ENCODE results near the gene CASKIN1. TPM values are rescaled to one million over a fixed set of nuclear protein-coding genes. Genes with fewer than 3 reads are reported as not detected.

CASKIN1 gene
- total RNA-seq, 2 donors from 2014 or later = not detected

DNA sequence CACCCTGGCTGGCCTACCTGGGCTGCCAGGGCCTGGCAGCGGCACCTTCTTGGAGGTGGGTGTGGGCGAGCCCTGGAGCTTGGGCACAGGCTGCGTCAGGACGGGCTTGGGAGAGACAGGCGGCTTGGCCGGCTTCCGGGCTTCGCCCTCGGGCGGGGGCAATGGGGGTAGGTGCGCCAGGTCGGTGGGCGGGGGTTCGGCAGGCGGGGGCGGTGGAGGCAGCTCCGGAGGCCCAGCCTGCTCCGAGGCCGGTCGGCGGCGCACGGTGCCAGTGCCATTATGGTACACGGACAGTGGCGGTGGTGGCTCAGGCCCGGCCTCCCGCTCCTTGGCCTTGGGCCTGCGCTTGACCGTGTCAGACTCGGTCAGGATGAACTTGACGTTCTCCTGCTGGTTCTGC lies 16.8 kb downstream of the CASKIN1 start:
- Histone ChIP-seq H3K27me3 (replicated peaks; ENCODE audit: insufficient read depth) (no peaks in the 10 kb centered on the region), H3K4me1 (ENCODE audit: control insufficient read depth in 1 of 2, low read depth in 2 of 2) (no peaks in the 10 kb centered on the region), H3K27ac (no peak overlapping the region), H3K9me3 (no peaks in the 10 kb centered on the region), H3K4me3 (no peak overlapping the region), H3K36me3 (peaks cover 22% of the 10 kb centered on the region)
- TF ChIP-seq, protein P1, sequence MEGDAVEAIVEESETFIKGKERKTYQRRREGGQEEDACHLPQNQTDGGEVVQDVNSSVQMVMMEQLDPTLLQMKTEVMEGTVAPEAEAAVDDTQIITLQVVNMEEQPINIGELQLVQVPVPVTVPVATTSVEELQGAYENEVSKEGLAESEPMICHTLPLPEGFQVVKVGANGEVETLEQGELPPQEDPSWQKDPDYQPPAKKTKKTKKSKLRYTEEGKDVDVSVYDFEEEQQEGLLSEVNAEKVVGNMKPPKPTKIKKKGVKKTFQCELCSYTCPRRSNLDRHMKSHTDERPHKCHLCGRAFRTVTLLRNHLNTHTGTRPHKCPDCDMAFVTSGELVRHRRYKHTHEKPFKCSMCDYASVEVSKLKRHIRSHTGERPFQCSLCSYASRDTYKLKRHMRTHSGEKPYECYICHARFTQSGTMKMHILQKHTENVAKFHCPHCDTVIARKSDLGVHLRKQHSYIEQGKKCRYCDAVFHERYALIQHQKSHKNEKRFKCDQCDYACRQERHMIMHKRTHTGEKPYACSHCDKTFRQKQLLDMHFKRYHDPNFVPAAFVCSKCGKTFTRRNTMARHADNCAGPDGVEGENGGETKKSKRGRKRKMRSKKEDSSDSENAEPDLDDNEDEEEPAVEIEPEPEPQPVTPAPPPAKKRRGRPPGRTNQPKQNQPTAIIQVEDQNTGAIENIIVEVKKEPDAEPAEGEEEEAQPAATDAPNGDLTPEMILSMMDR (IDR thresholded peaks at IDR 0.05) = no peak
- ATAC-seq (ENCODE audit: insufficient number of reproducible peaks, low FRiP score, low read depth) (no peak), DNase-seq (ENCODE audit: low spot score) (no peak)

DNA sequence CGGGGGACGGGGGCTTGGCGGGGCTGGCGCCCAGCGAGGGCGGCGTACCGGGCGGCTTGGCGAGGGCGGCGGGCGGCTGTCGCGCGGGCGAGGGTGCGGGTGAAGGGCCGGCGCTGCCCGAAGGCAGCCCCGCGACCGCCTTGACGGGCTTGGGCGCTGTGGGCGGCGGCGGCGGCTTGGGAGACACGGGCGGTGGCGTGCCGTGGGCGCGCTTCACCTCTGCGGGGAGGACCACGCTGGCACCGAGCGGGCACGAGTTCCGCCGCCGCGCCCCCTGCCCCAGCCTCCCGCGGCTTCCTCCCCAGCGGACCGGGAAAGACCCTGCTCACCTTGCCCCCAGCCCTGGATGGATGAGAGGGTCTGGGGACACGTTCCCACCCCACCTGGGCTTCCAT lies 17.3 kb downstream of the CASKIN1 start:
- Histone ChIP-seq H3K9me3 (no peaks in the 10 kb centered on the region), H3K36me3 (peaks cover 25% of the 10 kb centered on the region), H3K4me3 (no peak overlapping the region), H3K27me3 (replicated peaks; ENCODE audit: insufficient read depth) (no peaks in the 10 kb centered on the region), H3K4me1 (ENCODE audit: control insufficient read depth in 1 of 2, low read depth in 2 of 2) (no peaks in the 10 kb centered on the region), H3K27ac (no peak overlapping the region)
- DNase-seq (ENCODE audit: low spot score) (no peak), ATAC-seq (ENCODE audit: insufficient number of reproducible peaks, low FRiP score, low read depth) (no peak)
- TF ChIP-seq, protein P1 (IDR thresholded peaks at IDR 0.05) = no peak

DNA sequence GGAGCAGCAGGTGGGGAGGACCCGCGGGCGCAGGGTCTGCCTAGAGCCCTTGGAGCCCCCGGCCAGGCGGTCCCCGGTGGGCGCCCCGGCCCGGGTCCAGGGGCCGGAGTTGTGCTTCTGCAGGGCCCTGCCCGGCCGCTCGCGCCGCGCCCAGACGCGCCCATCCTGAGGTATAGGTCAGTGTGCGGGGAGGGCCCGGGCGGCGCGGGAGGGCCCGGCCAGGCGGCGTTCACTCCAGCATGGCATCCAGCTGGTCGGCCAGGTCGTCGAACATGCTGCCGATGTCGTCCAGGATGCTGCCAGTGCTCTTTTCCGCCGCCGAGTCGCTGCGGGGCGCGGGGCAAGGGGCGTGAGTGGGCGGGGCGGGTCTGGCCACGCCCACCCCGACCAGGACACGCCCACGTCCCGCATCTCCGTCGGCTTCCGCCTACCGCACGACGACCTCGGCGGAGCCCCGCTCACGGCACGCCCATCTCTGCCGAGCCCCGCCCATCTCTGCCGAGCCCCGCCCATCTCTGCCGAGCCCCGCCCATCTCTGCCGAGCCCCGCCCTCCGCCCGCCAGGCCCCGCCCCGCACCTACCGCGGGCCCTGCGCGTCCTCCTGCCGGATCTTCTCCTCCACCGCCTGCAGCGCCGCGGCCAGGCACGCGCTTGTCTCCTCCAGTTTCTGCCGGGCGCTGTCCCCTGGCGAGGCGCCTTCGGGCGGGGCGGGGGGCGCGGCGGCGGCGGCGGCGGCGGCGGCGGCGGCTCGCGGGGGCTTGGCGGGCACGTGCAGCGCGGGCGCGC lies 17.9 kb downstream of the CASKIN1 start:
- no peaks in the 10 kb centered on the region for H3K9me3 ChIP-seq
- H3K36me3 ChIP-seq = peaks cover 29% of the 10 kb centered on the region
- TF ChIP-seq, protein P1 (IDR thresholded peaks at IDR 0.05) = no peak
- no peaks in the 10 kb centered on the region for H3K4me1 ChIP-seq (ENCODE audit: control insufficient read depth in 1 of 2, low read depth in 2 of 2)
- no peaks in the 10 kb centered on the region for H3K27me3 ChIP-seq (replicated peaks; ENCODE audit: insufficient read depth)
- DNase-seq (ENCODE audit: low spot score) = no peak
- H3K4me3 ChIP-seq = no peak overlapping the region
- no peak for ATAC-seq (ENCODE audit: insufficient number of reproducible peaks, low FRiP score, low read depth)
- H3K27ac ChIP-seq = no peak overlapping the region

DNA sequence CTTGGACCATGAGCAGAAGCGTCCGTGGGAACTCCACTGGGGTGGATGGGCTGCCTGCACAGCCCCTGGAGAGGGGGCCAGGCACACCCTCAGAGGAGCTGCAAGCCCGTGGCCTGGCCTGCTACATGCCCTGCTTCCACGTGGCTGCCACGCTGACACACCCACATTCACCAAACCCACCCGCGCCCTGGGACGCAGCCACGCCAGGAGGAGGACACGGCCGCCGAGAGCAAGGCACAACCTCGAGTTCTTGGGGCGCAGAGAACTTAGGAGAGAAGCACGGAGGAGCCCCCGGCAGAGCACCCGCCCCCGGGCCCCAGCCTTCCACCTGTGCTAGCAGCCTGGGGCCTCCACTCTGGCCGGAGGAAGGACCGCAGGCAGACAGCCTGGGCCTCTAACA lies 18.8 kb downstream of the CASKIN1 start:
- Histone ChIP-seq H3K27ac (no peak overlapping the region), H3K36me3 (peaks cover 35% of the 10 kb centered on the region), H3K4me3 (no peak overlapping the region), H3K9me3 (no peaks in the 10 kb centered on the region), H3K27me3 (replicated peaks; ENCODE audit: insufficient read depth) (no peaks in the 10 kb centered on the region), H3K4me1 (ENCODE audit: control insufficient read depth in 1 of 2, low read depth in 2 of 2) (no peaks in the 10 kb centered on the region)
- no peak for ATAC-seq (ENCODE audit: insufficient number of reproducible peaks, low FRiP score, low read depth)
- TF ChIP-seq, protein P1 (IDR thresholded peaks at IDR 0.05) = no peak
- DNase-seq (ENCODE audit: low spot score) = no peak

DNA sequence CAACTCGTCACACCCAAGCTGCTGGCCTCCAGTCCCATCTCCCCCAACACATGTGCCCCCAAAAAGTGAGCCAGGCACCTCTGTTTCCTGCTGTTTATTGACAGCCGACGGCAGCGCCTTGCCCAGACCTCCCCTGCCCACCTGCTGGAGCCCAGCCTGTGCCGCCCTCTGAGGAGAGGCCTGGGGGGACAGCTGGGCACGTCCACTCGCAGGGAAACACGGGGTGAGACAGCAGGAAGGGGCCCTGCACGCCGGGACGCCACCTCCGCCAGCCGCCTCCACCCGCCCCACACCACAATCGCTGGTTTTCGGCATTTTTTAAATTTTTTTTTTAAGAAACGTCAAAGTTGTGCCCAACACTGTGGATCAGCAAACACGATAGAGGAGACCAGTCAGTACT lies 19.3 kb downstream of the CASKIN1 start:
- no peaks in the 10 kb centered on the region for H3K9me3 ChIP-seq
- H3K4me3 ChIP-seq = no peak overlapping the region
- TF ChIP-seq, protein P1 (IDR thresholded peaks at IDR 0.05) = no peak
- no peak overlapping the region for H3K27ac ChIP-seq
- H3K36me3 ChIP-seq = peaks cover 35% of the 10 kb centered on the region
- no peaks in the 10 kb centered on the region for H3K4me1 ChIP-seq (ENCODE audit: control insufficient read depth in 1 of 2, low read depth in 2 of 2)
- no peaks in the 10 kb centered on the region for H3K27me3 ChIP-seq (replicated peaks; ENCODE audit: insufficient read depth)
- DNase-seq (ENCODE audit: low spot score) (no peak), ATAC-seq (ENCODE audit: insufficient number of reproducible peaks, low FRiP score, low read depth) (no peak)
